Right lobe of liver (tissue), 4 donors: Measurements from ENCODE around the gene EMC7.

Source experiments
- CTCF ChIP-seq, 4 donors: fragments of 200-600 bp in 3 of 4; fragments of 450-650 bp in 1 of 4; IDR thresholded peaks; one replicate each; pipeline versions ENCODE4 v1.5.1 to v1.8.0; 2016 to 2022; ENCODE audit warnings: antibody characterized with exemption in 4 of 4, mild to moderate bottlenecking in 2 of 4
- POLR2A ChIP-seq: fragments of 450-650 bp; IDR thresholded peaks from one replicate; pipeline ENCODE4 v1.6.1; 2017; ENCODE audit warnings: antibody characterized with exemption, mild to moderate bottlenecking
- donor health status: DM: no; HTN: no; CAD: no.
- donor health status: DM: no; HTN: no; CAD: no.
- donor health status: DM: no; HTN: yes; CAD: no.

GRCh38 chr15:34055868-34056595 is 45.6 kb downstream of the EMC7 start:
- no peak for TF ChIP-seq CTCF (IDR thresholded peaks at IDR 0.05)
- TF ChIP-seq POLR2A = no peak
